Smooth muscle cell (in vitro differentiated cells): ENCODE data around the gene TMEM184B. TPM values are rescaled to one million over a fixed set of nuclear protein-coding genes. Genes with fewer than 3 reads are reported as not detected.

Experiments used
- DNase-seq: peaks from one replicate; lab custom pipeline; 2025; ENCODE audit not compliant: unreplicated experiment; lab: John Stamatoyannopoulos, UW
- H2AFZ ChIP-seq: fragments of 200-600 bp; sonication (generic); 2 replicates; pipeline ENCODE4 v1.6.0; 2016; ENCODE audit warnings: antibody characterized with exemption, low read depth, mild to moderate bottlenecking
- H3F3A ChIP-seq: fragments of 200-600 bp; sonication (generic); 2 replicates; pipeline ENCODE4 v1.6.0; 2017; ENCODE audit warnings: antibody characterized with exemption, low read depth
- H3K27ac ChIP-seq: fragments of 200-600 bp; sonication (generic); 2 replicates; pipeline ENCODE4 v1.5.1; 2016; ENCODE audit warnings: low read depth, mild to moderate bottlenecking
- H3K27me3 ChIP-seq: fragments of 200-600 bp; sonication (generic); 2 replicates; pipeline ENCODE4 v1.6.1; 2016; ENCODE audit warnings: low read depth, mild to moderate bottlenecking
- H3K36me3 ChIP-seq: fragments of 200-600 bp; sonication (generic); 2 replicates; pipeline ENCODE4 v1.5.1; 2016; ENCODE audit warnings: low read depth
- H3K4me1 ChIP-seq: fragments of 200-600 bp; sonication (generic); 2 replicates; pipeline ENCODE4 v1.5.1; 2016; ENCODE audit warnings: low read depth
- H3K4me2 ChIP-seq: fragments of 200-600 bp; sonication (generic); 2 replicates; pipeline ENCODE4 v1.6.0; 2016; ENCODE audit warnings: mild to moderate bottlenecking
- H3K4me3 ChIP-seq: fragments of 200-600 bp; sonication (generic); 2 replicates; pipeline ENCODE4 v1.5.1; 2016; ENCODE audit warnings: mild to moderate bottlenecking
- H3K79me2 ChIP-seq: fragments of 200-600 bp; sonication (generic); 2 replicates; pipeline ENCODE4 v1.6.0; 2016; ENCODE audit warnings: low read depth, mild to moderate bottlenecking
- H3K9ac ChIP-seq: fragments of 200-600 bp; sonication (generic); 2 replicates; pipeline ENCODE4 v1.6.0; 2016; ENCODE audit warnings: low read depth
- H3K9me3 ChIP-seq: fragments of 200-600 bp; sonication (generic); replicated peaks from 2 replicates; pipeline ENCODE4 v1.5.1; 2016; ENCODE audit warnings: low read depth
- H4K20me1 ChIP-seq: fragments of 200-600 bp; sonication (generic); 2 replicates; pipeline ENCODE4 v1.6.0; 2016; ENCODE audit warnings: low read depth
- CTCF ChIP-seq: fragments of 200-600 bp; sonication (generic); IDR thresholded peaks from 2 replicates; pipeline ENCODE4 v1.5.1; 2017; ENCODE audit warnings: borderline replicate concordance, mild to moderate bottlenecking, antibody characterized with exemption; ENCODE audit not compliant: insufficient read depth, poor library complexity, severe bottlenecking
- WGBS: methylation state at CpG from one replicate; pipeline ENCODE4 v1.1.7; 2016; ENCODE audit warnings: low lambda C conversion rate; 5-methylcytosine and 5-hydroxymethylcytosine counted together
- polyA plus RNA-seq: library from polyadenylated mRNA; unstranded; fragments of >200 nt; fragmentation: Nextera tagmentation; extraction: Ambion mirVana; gene quantifications from 2 replicates; pipeline ENCODE4 v1.2.1, GENCODE V29; 2016
- total RNA-seq: library from RNA; depleted of rRNA; stranded (reverse); fragments of >200 nt; gene quantifications from 2 replicates; pipeline ENCODE4 v1.2.3, GENCODE V29; 2014

Gene TMEM184B
- total and polyA plus RNA-seq, 2 experiments from 2014 or later = 34.1 to 96.3 TPM

DNA sequence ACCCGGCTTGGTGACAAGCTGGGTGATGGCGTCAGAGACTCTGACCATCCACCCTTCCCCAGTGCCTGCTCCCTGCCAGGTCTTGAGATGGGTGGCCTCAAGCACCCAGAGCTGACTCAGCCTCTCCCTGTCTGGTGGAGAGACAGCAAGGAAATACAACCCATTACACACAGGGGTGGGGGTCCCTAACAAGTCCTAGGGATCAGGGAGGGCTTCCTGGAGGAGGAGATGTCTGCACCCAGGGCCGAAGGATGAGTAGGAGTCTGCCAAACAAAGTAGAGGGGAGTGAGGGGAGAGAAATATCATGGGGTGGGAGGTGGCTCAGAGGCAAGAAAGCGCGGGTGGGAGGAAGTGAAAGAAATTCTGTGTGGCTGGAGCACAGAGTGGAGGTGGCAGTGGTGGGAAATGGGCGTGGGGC is 64.2 kb downstream of the TMEM184B start:
- peaks cover 65% of the 10 kb centered on the region for H3K79me2 ChIP-seq
- no peak overlapping the region for H3K4me2 ChIP-seq
- no peak for DNase-seq
- no peak overlapping the region for H3K9ac ChIP-seq
- no peaks in the 10 kb centered on the region for H3K4me1 ChIP-seq
- H3K36me3 ChIP-seq = no peaks in the 10 kb centered on the region
- 67% methylated on average over 6 of the region's 6 CpGs for WGBS
- H3K9me3 ChIP-seq = no peaks in the 10 kb centered on the region
- peaks cover 100% of the 10 kb centered on the region for H4K20me1 ChIP-seq
- no peak overlapping the region for H3K4me3 ChIP-seq
- no peak overlapping the region for H2AFZ ChIP-seq
- H3K27ac ChIP-seq = no peak overlapping the region
- H3K27me3 ChIP-seq = no peaks in the 10 kb centered on the region
- TF ChIP-seq CTCF = no peak
- peaks cover 3% of the 10 kb centered on the region for H3F3A ChIP-seq

GRCh38 chr22:38207898-38208432 is 64.8 kb downstream of the TMEM184B start:
- Histone ChIP-seq H2AFZ (no peak overlapping the region), H3K79me2 (peaks cover 71% of the 10 kb centered on the region), H4K20me1 (peaks cover 100% of the 10 kb centered on the region), H3F3A (no peaks in the 10 kb centered on the region), H3K4me3 (no peak overlapping the region), H3K36me3 (no peaks in the 10 kb centered on the region), H3K4me2 (no peak overlapping the region), H3K9ac (no peak overlapping the region), H3K9me3 (no peaks in the 10 kb centered on the region), H3K27ac (no peak overlapping the region), H3K27me3 (no peaks in the 10 kb centered on the region), H3K4me1 (no peaks in the 10 kb centered on the region)
- WGBS = 97% methylated on average over 7 of the region's 7 CpGs
- no peak for TF ChIP-seq CTCF
- DNase-seq = no peak

GRCh38 chr22:38205261-38206128 is 67.3 kb downstream of the TMEM184B start:
- Histone ChIP-seq H3K36me3 (no peaks in the 10 kb centered on the region), H3K9ac (no peak overlapping the region), H3K27ac (no peak overlapping the region), H3K4me2 (no peak overlapping the region), H3K79me2 (peaks cover 61% of the 10 kb centered on the region), H3K27me3 (no peaks in the 10 kb centered on the region), H3K9me3 (no peaks in the 10 kb centered on the region), H3K4me1 (no peaks in the 10 kb centered on the region), H3K4me3 (no peak overlapping the region), H2AFZ (no peak overlapping the region), H4K20me1 (peaks cover 81% of the 10 kb centered on the region), H3F3A (peaks cover 7% of the 10 kb centered on the region)
- no peak for DNase-seq
- TF ChIP-seq CTCF = no peak
- 90% methylated on average over 15 of the region's 15 CpGs for WGBS
